Gastrocnemius medialis (tissue), 4 donors: Measurements from ENCODE around the gene ARFGAP1. TPM values are rescaled to one million over a fixed set of nuclear protein-coding genes. Genes with fewer than 3 reads are reported as not detected.
"Not testable (repeated sequence)": the region's sequence is repeated elsewhere in the genome, so short reads cannot be mapped to it uniquely, and the experiment has no call there.

Source experiments
- ATAC-seq, 2 donors: fragments of 150-250 bp; one replicate each; pipeline ENCODE4 v1.9.1; 2016
- DNase-seq, 2 donors: peaks; one replicate each; pipeline ENCODE4 v3.0.0-alpha.2; 2019
- H3K27ac ChIP-seq, 4 donors: fragments of 200-600 bp; sonication (generic); 1 replicate in 1 of 4; 2 replicates in 3 of 4; pipeline ENCODE4 v1.5.1; 2016 to 2018; ENCODE audit warnings: mild to moderate bottlenecking in 2 of 4, moderate library complexity in 1 of 4
- H3K27me3 ChIP-seq, 3 donors: fragments of 200-600 bp; sonication (generic) in 2 of 3; 1 replicate in 1 of 3; 2 replicates in 2 of 3; pipeline versions ENCODE4 v1.5.1 to v1.6.0; 2016 to 2019; ENCODE audit warnings: mild to moderate bottlenecking in 1 of 3, moderate library complexity in 1 of 3
- H3K36me3 ChIP-seq, 2 donors: fragments of 200-600 bp; sonication (generic) in 1 of 2; one replicate each; pipeline ENCODE4 v1.5.1; 2017 to 2018
- H3K4me1 ChIP-seq, 2 donors: fragments of 200-600 bp; sonication (generic) in 1 of 2; one replicate each; pipeline ENCODE4 v1.5.1; 2016 to 2017; ENCODE audit warnings: mild to moderate bottlenecking in 2 of 2
- H3K4me3 ChIP-seq, 4 donors: fragments of 200-600 bp; sonication (generic) in 3 of 4; 1 replicate in 1 of 4; 2 replicates in 3 of 4; pipeline ENCODE4 v1.5.1; 2016 to 2019; ENCODE audit warnings: mild to moderate bottlenecking in 2 of 4
- H3K9me3 ChIP-seq, 3 donors: fragments of 200-600 bp; sonication (generic) in 2 of 3; 1 replicate in 1 of 3; 2 replicates in 2 of 3; pipeline ENCODE4 v1.5.1; 2016 to 2019
- CTCF ChIP-seq, 5 experiments: fragments of 450-650 bp in 3 of 5; fragments of 200-600 bp in 2 of 5; sonication (generic) in 2 of 5; IDR thresholded peaks in 4 of 5; conservative IDR thresholded peaks in 1 of 5; 1 replicate in 4 of 5; 2 replicates in 1 of 5; pipeline ENCODE4 v1.5.1; 2016 to 2019; ENCODE audit warnings: antibody characterized with exemption in 5 of 5, mild to moderate bottlenecking in 3 of 5, moderate library complexity in 3 of 5
- POLR2A ChIP-seq, 2 donors: fragments of 450-650 bp; IDR thresholded peaks; one replicate each; pipeline ENCODE4 v1.6.1; 2017; ENCODE audit warnings: antibody characterized with exemption in 2 of 2, mild to moderate bottlenecking in 2 of 2, moderate library complexity in 2 of 2
- in situ Hi-C, 4 donors: fragments of 200-750 bp; cut with MboI; loops; one replicate each; pipeline versions ENCODE4 v1.15.0 to v1.8.0; 2017; ENCODE audit warnings: low sequenced_read_pairs in 4 of 4
- intact Hi-C: fragments of 100-400 bp; cut with DNase I; formaldehyde crosslinking; loops from one replicate; pipeline ENCODE4 v1.15.1; 2023; ENCODE audit warnings: low total_unique reads
- total RNA-seq, 4 donors: library from RNA; depleted of rRNA; stranded (reverse); fragments of >200 nt; gene quantifications; one replicate each; pipeline versions ENCODE4 v1.1.0 to v1.2.3, GENCODE V29; 2016

Gene ARFGAP1
- total RNA-seq, 4 donors from 2014 or later, result 15.2 to 24.4 (median 18.0) TPM

GRCh38 chr20:63249891-63250290 is 22.7 kb upstream of the ARFGAP1 start:
- no peak overlapping the region for H3K4me3 ChIP-seq
- ATAC-seq (no peak), DNase-seq (no peak)
- intact Hi-C loops (no loop called here), in situ Hi-C loops (no loop called here)
- no peak overlapping the region for H3K27ac ChIP-seq
- H3K36me3 ChIP-seq, result no peaks in the 10 kb centered on the region
- no peak for TF ChIP-seq POLR2A (IDR thresholded peaks at IDR 0.05)
- TF ChIP-seq CTCF (IDR thresholded peaks at IDR 0.05 in 4 of 5, conservative IDR thresholded peaks at IDR 0.05 in 1 of 5), result no peak
- peaks cover 32 to 52% (median 47%) of the 10 kb centered on the region in 3 donors for H3K27me3 ChIP-seq
- H3K4me1 ChIP-seq, result no peaks in the 10 kb centered on the region
- H3K9me3 ChIP-seq, result no peaks in the 10 kb centered on the region

- intact Hi-C loops, H3K4me1 ChIP-seq, H3K9me3 ChIP-seq, H3K4me3 ChIP-seq, ATAC-seq, H3K36me3 ChIP-seq, H3K27ac ChIP-seq, in situ Hi-C loops, DNase-seq: not testable (repeated sequence)
- peaks cover 42 to 60% (median 56%) of the 10 kb centered on the region in 3 donors for H3K27me3 ChIP-seq
Measured at GRCh38 chr20:63251350-63251749, 21.3 kb upstream of the ARFGAP1 start.

- in situ Hi-C loops (no loop called here), intact Hi-C loops (no loop called here)
- no peaks in the 10 kb centered on the region for H3K9me3 ChIP-seq
- no peak for ATAC-seq
- H3K36me3 ChIP-seq, result no peaks in the 10 kb centered on the region
- no peak overlapping the region for H3K27ac ChIP-seq
- TF ChIP-seq CTCF (IDR thresholded peaks at IDR 0.05 in 4 of 5, conservative IDR thresholded peaks at IDR 0.05 in 1 of 5) (no peak), POLR2A (IDR thresholded peaks at IDR 0.05) (no peak)
- H3K4me1 ChIP-seq, result no peaks in the 10 kb centered on the region
- no peak for DNase-seq
- H3K27me3 ChIP-seq, result peaks cover 44 to 60% (median 56%) of the 10 kb centered on the region in 3 donors
- no peak overlapping the region for H3K4me3 ChIP-seq
Measured at GRCh38 chr20:63252284-63252711, 20.3 kb upstream of the ARFGAP1 start.

GRCh38 chr20:63253065-63253437 is 19.6 kb upstream of the ARFGAP1 start:
- DNase-seq (no peak), ATAC-seq (no peak)
- no peaks in the 10 kb centered on the region for H3K36me3 ChIP-seq
- peaks cover 42 to 54% (median 52%) of the 10 kb centered on the region in 3 donors for H3K27me3 ChIP-seq
- no peak overlapping the region for H3K27ac ChIP-seq
- H3K9me3 ChIP-seq, result no peaks in the 10 kb centered on the region
- intact Hi-C loops, result no loop called here
- H3K4me1 ChIP-seq, result no peaks in the 10 kb centered on the region
- peak overlapping the region in 1 of 4 donors; percentile 27 for H3K4me3 ChIP-seq
- TF ChIP-seq CTCF (IDR thresholded peaks at IDR 0.05 in 4 of 5, conservative IDR thresholded peaks at IDR 0.05 in 1 of 5) (no peak), POLR2A (IDR thresholded peaks at IDR 0.05) (no peak)
- in situ Hi-C loops, result no loop called here

- ATAC-seq (no peak), DNase-seq (no peak)
- intact Hi-C loops, result no loop called here
Measured at GRCh38 chr20:63253438-63254231, 19.0 kb upstream of the ARFGAP1 start.

More at GRCh38 chr20:63253438-63254231, 19.0 kb upstream of the ARFGAP1 start:
- Histone ChIP-seq H3K27me3 (peaks cover 37 to 56% (median 53%) of the 10 kb centered on the region in 3 donors), H3K9me3 (no peaks in the 10 kb centered on the region), H3K4me3 (peak overlapping the region in 2 of 4 donors; percentile 21 to 27), H3K27ac (no peak overlapping the region), H3K4me1 (no peaks in the 10 kb centered on the region), H3K36me3 (no peaks in the 10 kb centered on the region)
- TF ChIP-seq POLR2A (IDR thresholded peaks at IDR 0.05) (no peak), CTCF (IDR thresholded peaks at IDR 0.05 in 4 of 5, conservative IDR thresholded peaks at IDR 0.05 in 1 of 5) (no peak)
- in situ Hi-C loops, result no loop called here
